ENCODE data around the gene CNPPD1. TPM values are rescaled to one million over a fixed set of nuclear protein-coding genes. Genes with fewer than 3 reads are reported as not detected.

The CNPPD1 gene
- total RNA-seq, 2 donors from 2014 or later, result 27.7 to 33.2 TPM

- Mint-ChIP-seq H3K27me3 (ENCODE audit: insufficient read depth) (peaks cover 9% of the 10 kb centered on the region), H3K36me3 (ENCODE audit: low read depth) (peaks cover 29% of the 10 kb centered on the region), H3K4me3 (peak overlapping the region; percentile 68), H3K9me3 (peaks cover 4% of the 10 kb centered on the region), H3K27ac (peak overlapping the region; percentile 64), H3K4me1 (peaks cover 6% of the 10 kb centered on the region)
- Histone ChIP-seq H3K4me1 (ENCODE audit: control insufficient read depth, insufficient read depth, low read length) (no peaks in the 10 kb centered on the region), H3K4me3 (ENCODE audit: low read length) (peak overlapping the region; percentile 77), H3K27me3 (ENCODE audit: control insufficient read depth, insufficient read depth, low read length, poor library complexity, severe bottlenecking) (no peaks in the 10 kb centered on the region), H3K9ac (ENCODE audit: extremely low read depth, low read length, poor library complexity, severe bottlenecking) (peak overlapping the region; percentile 7), H3K27ac (ENCODE audit: low read depth, low read length) (no peak overlapping the region), H3K36me3 (ENCODE audit: control insufficient read depth, insufficient read depth, low read length) (peaks cover 33% of the 10 kb centered on the region), H3K9me3 (ENCODE audit: control insufficient read depth, low read length) (no peaks in the 10 kb centered on the region)
- TF ChIP-seq, protein P1, sequence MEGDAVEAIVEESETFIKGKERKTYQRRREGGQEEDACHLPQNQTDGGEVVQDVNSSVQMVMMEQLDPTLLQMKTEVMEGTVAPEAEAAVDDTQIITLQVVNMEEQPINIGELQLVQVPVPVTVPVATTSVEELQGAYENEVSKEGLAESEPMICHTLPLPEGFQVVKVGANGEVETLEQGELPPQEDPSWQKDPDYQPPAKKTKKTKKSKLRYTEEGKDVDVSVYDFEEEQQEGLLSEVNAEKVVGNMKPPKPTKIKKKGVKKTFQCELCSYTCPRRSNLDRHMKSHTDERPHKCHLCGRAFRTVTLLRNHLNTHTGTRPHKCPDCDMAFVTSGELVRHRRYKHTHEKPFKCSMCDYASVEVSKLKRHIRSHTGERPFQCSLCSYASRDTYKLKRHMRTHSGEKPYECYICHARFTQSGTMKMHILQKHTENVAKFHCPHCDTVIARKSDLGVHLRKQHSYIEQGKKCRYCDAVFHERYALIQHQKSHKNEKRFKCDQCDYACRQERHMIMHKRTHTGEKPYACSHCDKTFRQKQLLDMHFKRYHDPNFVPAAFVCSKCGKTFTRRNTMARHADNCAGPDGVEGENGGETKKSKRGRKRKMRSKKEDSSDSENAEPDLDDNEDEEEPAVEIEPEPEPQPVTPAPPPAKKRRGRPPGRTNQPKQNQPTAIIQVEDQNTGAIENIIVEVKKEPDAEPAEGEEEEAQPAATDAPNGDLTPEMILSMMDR (conservative IDR thresholded peaks at IDR 0.05), result no peak
- DNase-seq, result no peak
- WGBS, 2 experiments (ENCODE audit: insufficient coverage in 1 of 2, insufficient read length in 1 of 2), result 32 to 41% methylated on average over 15 to 22 of the region's 22 CpGs
Measured at GRCh38 chr2:219207134-219207883, 30.6 kb upstream of the CNPPD1 start.

DNA sequence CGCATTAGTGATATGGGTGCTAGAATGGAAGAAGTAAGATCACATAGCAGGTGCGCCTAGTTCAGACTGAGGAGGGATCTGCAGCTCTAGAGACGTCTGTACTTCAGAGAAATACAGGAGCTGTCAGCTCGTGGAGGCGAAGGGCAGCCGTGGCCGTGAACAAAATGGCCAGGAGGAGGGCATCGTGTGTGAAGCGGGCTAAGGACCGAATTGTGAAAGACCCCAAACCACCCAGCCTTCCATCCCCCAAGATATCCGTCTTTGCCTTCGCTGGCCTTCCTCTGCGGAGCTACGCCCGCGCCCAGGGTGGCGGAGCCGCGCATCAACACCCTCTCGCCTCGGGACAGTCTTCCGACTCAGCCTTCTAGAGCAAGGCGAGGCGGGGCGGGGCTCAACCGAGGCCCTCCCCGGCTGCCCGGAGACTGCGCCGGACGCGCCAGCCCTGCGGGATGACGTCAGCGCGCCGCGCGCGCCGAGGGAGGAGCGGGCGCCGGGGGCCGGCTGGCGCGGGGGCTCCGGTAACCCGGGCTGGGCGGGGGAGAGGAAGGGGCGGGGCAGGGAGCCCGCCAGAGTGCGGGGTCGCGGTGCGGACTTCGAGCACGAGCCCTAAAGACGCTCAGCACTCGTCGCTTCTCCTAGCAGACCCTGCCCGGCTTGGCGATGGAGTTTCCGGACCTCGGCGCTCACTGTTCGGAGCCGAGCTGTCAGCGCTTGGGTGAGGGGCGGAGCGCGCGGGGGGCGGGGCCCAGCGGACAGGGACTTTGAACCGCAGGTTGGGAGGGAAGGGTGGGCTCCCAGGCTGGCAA is 29.8 kb upstream of the CNPPD1 start, which contains the start of gene ZFAND2B:
Gene ZFAND2B, plus strand, starts transcription at position 455 of the 806 bp plus-strand sequence. Its CDS starts 206 bp downstream, at position 661.
- H3K4me3 ChIP-seq (ENCODE audit: low read length), result peak within 1 kb of the TSS; percentile 90
- TF ChIP-seq, protein P1 (conservative IDR thresholded peaks at IDR 0.05), result peak; percentile 41
- peak within 1 kb of the TSS; percentile 89 for H3K27ac ChIP-seq (ENCODE audit: low read depth, low read length)
- Mint-ChIP-seq H3K27ac (peak within 1 kb of the TSS; percentile 95), H3K4me3 (peak within 1 kb of the TSS; percentile 68), H3K27me3 (ENCODE audit: insufficient read depth) (peaks cover 9% of the 10 kb centered on the region), H3K36me3 (ENCODE audit: low read depth) (peaks cover 22% of the 10 kb centered on the region), H3K9me3 (peaks cover 4% of the 10 kb centered on the region), H3K4me1 (peaks cover 6% of the 10 kb centered on the region)
- H3K9ac ChIP-seq (ENCODE audit: extremely low read depth, low read length, poor library complexity, severe bottlenecking), result peak within 1 kb of the TSS; percentile 60
- DNase-seq, result peak; percentile 98
- H3K9me3 ChIP-seq (ENCODE audit: control insufficient read depth, low read length), result no peaks in the 10 kb centered on the region
- no peaks in the 10 kb centered on the region for H3K27me3 ChIP-seq (ENCODE audit: control insufficient read depth, insufficient read depth, low read length, poor library complexity, severe bottlenecking)
- 0 to 9% methylated on average over 8 to 75 of the region's 76 CpGs for WGBS, 2 experiments (ENCODE audit: insufficient coverage in 1 of 2, insufficient read length in 1 of 2)
- peaks cover 28% of the 10 kb centered on the region for H3K36me3 ChIP-seq (ENCODE audit: control insufficient read depth, insufficient read depth, low read length)
- no peaks in the 10 kb centered on the region for H3K4me1 ChIP-seq (ENCODE audit: control insufficient read depth, insufficient read depth, low read length)

GRCh38 chr2:219205981-219206327 is 29.2 kb upstream of the CNPPD1 start:
- peaks cover 6% of the 10 kb centered on the region for H3K4me1 Mint-ChIP-seq
- H3K27ac Mint-ChIP-seq, result peak overlapping the region; percentile 95
- H3K27me3 Mint-ChIP-seq (ENCODE audit: insufficient read depth), result peaks cover 9% of the 10 kb centered on the region
- TF ChIP-seq, protein P1 (conservative IDR thresholded peaks at IDR 0.05), result no peak
- no peaks in the 10 kb centered on the region for H3K4me1 ChIP-seq (ENCODE audit: control insufficient read depth, insufficient read depth, low read length)
- peak overlapping the region; percentile 60 for H3K9ac ChIP-seq (ENCODE audit: extremely low read depth, low read length, poor library complexity, severe bottlenecking)
- DNase-seq, result no peak
- peaks cover 23% of the 10 kb centered on the region for H3K36me3 ChIP-seq (ENCODE audit: control insufficient read depth, insufficient read depth, low read length)
- no peaks in the 10 kb centered on the region for H3K27me3 ChIP-seq (ENCODE audit: control insufficient read depth, insufficient read depth, low read length, poor library complexity, severe bottlenecking)
- WGBS, 2 experiments (ENCODE audit: insufficient coverage in 1 of 2, insufficient read length in 1 of 2), result 35 to 40% methylated on average over 6 to 7 of the region's 7 CpGs
- H3K4me3 ChIP-seq (ENCODE audit: low read length), result peak overlapping the region; percentile 90
- H3K36me3 Mint-ChIP-seq (ENCODE audit: low read depth), result peaks cover 20% of the 10 kb centered on the region
- H3K27ac ChIP-seq (ENCODE audit: low read depth, low read length), result peak overlapping the region; percentile 83
- H3K4me3 Mint-ChIP-seq, result peak overlapping the region; percentile 68
- H3K9me3 ChIP-seq (ENCODE audit: control insufficient read depth, low read length), result no peaks in the 10 kb centered on the region
- peaks cover 7% of the 10 kb centered on the region for H3K9me3 Mint-ChIP-seq
